GM21723 (cell line): ENCODE data around the gene RGMA.
"Not testable (repeated sequence)": the region's sequence is repeated elsewhere in the genome, so short reads cannot be mapped to it uniquely, and the experiment has no call there.

Experiments used
- ATAC-seq: cut with Tn5 transposase; IDR thresholded peaks from one replicate; pipeline ENCODE4 v1.9.1; 2021; ENCODE audit warnings: mild to moderate bottlenecking, moderate library complexity; ENCODE audit not compliant: unreplicated experiment

Gene RGMA

GRCh38 chr15:93067649-93068085 lies 21.3 kb downstream of the RGMA start:
- no peak for ATAC-seq

DNA sequence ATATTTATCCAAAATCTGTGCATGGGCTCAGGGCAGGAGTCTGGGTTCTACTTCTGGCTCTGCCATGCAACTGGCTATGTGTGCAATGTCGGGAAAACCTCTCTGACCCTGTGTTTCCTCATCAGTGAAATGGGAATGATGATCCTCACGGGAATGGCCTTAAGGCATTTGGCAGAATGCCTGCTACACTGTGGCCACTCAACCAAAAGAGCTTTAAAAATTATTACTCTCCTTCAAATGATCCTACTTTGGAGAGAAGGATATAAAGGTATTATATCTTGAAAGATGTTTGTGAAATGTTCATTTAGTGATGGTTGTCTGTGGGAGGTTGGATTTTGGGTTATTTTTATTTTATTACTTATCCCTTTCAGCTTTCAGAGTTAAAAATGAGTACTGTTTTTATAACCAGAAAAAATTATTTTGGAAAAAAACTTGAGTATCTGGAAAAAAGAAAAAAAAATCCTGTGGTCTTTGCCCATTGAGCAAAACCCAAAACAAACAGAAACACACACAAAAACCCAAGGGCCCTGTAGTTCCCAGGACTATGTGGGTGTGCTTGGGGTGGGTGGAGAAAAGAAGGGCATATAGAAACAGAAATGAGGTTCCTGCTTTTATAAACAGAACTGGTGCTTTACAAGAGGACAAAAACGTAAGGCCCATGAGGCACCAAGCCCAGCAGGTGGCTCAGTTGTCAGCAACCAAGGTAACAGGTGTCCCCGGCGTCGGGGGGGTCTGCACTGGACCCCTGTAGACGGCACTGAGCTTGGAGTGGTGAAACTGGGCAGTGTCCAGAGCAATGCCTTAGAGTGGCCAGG lies 22.0 kb downstream of the RGMA start:
- ATAC-seq: no peak

GRCh38 chr15:93066224-93066681 lies 22.8 kb downstream of the RGMA start:
- no peak for ATAC-seq

DNA sequence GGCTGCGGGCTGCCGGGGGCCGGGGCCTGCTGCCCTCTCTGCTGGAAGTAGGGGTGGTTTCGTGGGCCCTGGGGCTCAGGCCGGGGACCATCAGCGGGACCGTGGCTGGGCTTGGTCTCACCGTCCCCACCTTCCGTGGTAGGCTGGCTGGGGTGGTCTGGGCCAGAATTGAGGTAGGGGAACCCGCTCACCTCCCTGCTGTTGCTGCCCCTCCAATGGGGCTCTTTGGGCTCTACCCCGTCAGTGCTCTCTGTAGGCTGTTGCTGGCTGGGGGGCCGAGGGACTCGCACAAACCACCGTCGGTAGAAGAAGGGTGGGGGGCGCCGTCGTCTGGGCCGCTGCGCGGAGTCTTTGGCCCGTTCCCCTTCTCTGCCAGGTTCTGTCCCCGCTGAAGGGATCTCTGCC lies 23.4 kb downstream of the RGMA start:
- no peak for ATAC-seq

DNA sequence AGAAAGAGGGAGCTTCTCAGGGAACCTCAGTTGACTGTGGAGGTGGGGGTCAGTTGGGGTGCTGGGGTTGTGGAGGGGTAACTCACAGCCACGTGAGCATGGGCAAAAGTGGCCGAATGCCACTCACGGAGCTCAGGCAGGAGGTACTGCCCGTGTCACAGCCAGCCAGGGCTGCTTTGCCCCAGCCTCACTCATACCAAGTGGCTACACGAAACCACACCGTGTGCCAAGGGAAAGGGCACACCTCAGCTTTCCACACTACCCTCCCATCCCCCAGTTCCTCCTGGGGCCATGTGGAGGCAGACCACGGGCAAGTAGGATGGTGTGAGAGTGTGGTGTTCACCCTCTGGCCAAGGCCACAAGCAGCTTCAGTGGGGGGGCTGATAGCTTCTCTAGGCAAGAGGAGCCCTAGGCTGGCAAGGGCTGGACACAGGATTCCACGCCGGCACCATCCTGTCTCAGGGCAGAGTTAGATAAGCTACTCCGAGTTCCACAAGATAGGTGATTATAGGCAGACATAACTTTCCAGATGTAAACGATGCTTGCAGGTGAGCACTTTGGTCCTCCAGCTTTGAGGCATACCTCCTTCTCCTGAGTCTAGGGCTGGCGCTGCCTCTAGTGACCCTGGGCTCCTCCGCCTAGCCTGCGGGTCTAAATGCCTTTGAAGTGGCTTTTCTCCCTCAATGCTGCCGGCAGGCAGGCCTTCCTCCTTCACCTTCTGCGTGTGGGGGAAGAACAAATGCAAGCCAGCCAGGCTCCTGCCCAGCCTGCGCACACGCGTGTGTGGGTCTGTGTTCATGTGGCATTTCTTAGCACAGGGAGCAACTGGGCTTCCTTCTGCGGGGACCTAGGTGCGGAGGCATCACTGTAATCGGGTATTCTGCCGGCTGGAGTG lies 25.0 kb downstream of the RGMA start:
- ATAC-seq: no peak

GRCh38 chr15:93063262-93063671 lies 25.7 kb downstream of the RGMA start:
- ATAC-seq: no peak

- ATAC-seq: not testable (repeated sequence)
Observed at GRCh38 chr15:93062628-93063261, 26.3 kb downstream of the RGMA start.

- no peak for ATAC-seq
Observed at GRCh38 chr15:93060336-93061248, 28.4 kb downstream of the RGMA start.

GRCh38 chr15:93059442-93059841 lies 29.6 kb downstream of the RGMA start:
- ATAC-seq: no peak

DNA sequence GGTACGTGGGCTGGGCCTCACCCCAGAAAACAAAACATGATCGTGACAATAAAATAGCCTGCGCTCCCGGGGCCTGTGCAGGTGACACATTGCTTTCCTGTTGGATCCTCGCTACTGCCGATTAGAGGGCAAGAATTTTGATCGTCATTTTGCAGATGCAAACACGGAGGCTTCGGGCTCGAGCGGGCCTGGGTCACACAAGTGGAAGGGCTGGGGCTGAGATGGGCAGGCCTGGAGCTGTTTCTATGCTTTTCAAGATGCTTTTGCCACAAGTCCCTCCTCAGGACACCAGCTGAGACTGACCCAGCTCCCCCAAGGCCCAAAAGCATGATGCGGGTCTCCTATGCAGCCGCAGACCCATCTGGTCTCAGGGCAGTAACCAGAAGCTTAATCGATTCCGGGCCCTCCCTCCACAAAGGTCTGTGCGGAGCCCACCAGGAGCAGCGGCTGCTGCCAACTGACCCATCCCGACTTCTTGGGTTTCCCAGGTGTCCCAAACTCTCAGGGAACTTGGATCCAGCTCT lies 30.0 kb downstream of the RGMA start:
- ATAC-seq: no peak

DNA sequence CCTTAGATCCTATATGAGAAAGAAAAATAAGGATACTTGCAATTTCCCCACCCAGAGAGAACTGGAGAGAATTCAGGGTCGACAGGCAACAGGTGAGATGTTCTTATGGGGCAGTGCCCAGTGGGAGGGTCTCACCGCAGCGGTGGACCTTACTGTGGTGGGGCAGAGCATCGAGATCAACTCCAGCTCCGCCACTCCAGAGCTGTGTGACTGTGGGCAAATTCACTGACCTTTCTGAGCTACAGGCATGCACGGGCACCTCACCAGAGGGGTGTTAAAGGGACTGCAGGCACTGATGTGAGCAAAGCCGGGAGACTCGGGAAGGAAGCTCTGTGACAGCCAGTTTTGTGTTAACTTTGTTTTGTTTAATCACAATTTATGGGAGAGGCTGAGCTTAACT lies 30.9 kb downstream of the RGMA start:
- ATAC-seq: no peak

- no peak for ATAC-seq
Observed at GRCh38 chr15:93057618-93058017, 31.4 kb downstream of the RGMA start.

GRCh38 chr15:93056836-93057235 lies 32.2 kb downstream of the RGMA start:
- ATAC-seq: no peak

GRCh38 chr15:93055211-93055610 lies 33.8 kb downstream of the RGMA start:
- no peak for ATAC-seq

GRCh38 chr15:93052090-93052879 lies 36.7 kb downstream of the RGMA start:
- no peak for ATAC-seq

GRCh38 chr15:93051236-93052089 lies 37.5 kb downstream of the RGMA start:
- ATAC-seq: no peak

DNA sequence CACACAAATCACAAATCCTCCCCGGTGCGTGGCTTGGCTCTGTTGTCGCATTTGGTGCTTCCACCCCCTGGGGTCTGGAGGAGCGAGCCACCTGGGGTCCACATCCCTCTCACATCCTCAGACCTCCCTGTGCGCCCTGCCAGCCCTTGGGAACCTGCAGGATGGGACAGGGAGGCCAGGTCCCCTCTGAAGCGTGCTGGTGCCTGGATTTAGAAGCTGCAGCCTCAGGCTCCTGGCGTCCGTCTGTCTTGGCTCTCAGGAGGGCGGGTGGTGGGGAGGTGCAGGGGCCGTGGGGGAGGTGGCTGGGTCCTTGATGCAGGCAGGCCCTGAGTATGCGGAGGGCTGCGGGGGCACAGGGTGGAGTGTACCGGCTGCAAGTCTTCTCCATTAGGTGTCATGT lies 38.4 kb downstream of the RGMA start:
- ATAC-seq: no peak

GRCh38 chr15:93049914-93050578 lies 39.0 kb downstream of the RGMA start:
- ATAC-seq: no peak
